ENCODE data around the gene DHRS4L2.
"Not testable (repeated sequence)": the region's sequence is repeated elsewhere in the genome, so short reads cannot be mapped to it uniquely, and the experiment has no call there.

GRCh38 chr14:23996825-23997224 lies 8.1 kb downstream of the DHRS4L2 start:
- TF ChIP-seq CTCF (IDR thresholded peaks at IDR 0.05 in 8 of 11, conservative IDR thresholded peaks at IDR 0.05 in 3 of 11); POLR2A (IDR thresholded peaks at IDR 0.05): not testable (repeated sequence)
